HL-60 (cell line): Measurements from ENCODE around the gene SPATA6L.

Source experiments
- POLR2AphosphoS5 ChIP-seq: IDR thresholded peaks from 2 replicates; pipeline ENCODE4 v1.6.1; 2012; ENCODE audit warnings: low read depth
- TF ChIP-seq, protein P1 (sequence below): IDR thresholded peaks from one replicate; pipeline ENCODE4 v1.5.1; 2011; ENCODE audit warnings: low read length, control low read depth, inconsistent platforms; ENCODE audit not compliant: insufficient read depth

GRCh38 chr9:4654084-4654483, 12.2 kb downstream of the SPATA6L start:
- TF ChIP-seq POLR2AphosphoS5 = no peak
- TF ChIP-seq, protein P1, sequence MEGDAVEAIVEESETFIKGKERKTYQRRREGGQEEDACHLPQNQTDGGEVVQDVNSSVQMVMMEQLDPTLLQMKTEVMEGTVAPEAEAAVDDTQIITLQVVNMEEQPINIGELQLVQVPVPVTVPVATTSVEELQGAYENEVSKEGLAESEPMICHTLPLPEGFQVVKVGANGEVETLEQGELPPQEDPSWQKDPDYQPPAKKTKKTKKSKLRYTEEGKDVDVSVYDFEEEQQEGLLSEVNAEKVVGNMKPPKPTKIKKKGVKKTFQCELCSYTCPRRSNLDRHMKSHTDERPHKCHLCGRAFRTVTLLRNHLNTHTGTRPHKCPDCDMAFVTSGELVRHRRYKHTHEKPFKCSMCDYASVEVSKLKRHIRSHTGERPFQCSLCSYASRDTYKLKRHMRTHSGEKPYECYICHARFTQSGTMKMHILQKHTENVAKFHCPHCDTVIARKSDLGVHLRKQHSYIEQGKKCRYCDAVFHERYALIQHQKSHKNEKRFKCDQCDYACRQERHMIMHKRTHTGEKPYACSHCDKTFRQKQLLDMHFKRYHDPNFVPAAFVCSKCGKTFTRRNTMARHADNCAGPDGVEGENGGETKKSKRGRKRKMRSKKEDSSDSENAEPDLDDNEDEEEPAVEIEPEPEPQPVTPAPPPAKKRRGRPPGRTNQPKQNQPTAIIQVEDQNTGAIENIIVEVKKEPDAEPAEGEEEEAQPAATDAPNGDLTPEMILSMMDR = no peak
